Stimulated activated CD4-positive, alpha-beta T cell treated with anti-CD3 and anti-CD28 coated beads, Interleukin-4, amount 100 ng/mL, for 4 hours (primary cell): ENCODE results near the gene HMGN3.

Source experiments
- DNase-seq, 2 experiments: peaks; one replicate each; pipeline ENCODE4 v3.0.0-alpha.2; 2020

The HMGN3 gene

GRCh38 chr6:79232696-79233462 lies 1.6 kb downstream of the HMGN3 start:
- no peak for DNase-seq

- DNase-seq: no peak
Measured at GRCh38 chr6:79231666-79232065, 2.8 kb downstream of the HMGN3 start.

- no peak for DNase-seq
Measured at GRCh38 chr6:79231101-79231500, 3.4 kb downstream of the HMGN3 start.

- no peak for DNase-seq
Measured at GRCh38 chr6:79230149-79230548, 4.3 kb downstream of the HMGN3 start.

- no peak for DNase-seq
Measured at GRCh38 chr6:79227445-79227844, 7.0 kb downstream of the HMGN3 start.

GRCh38 chr6:79226660-79227059 lies 7.8 kb downstream of the HMGN3 start:
- no peak for DNase-seq

GRCh38 chr6:79225717-79226599 lies 8.5 kb downstream of the HMGN3 start:
- DNase-seq: no peak

- DNase-seq: no peak
Measured at GRCh38 chr6:79223611-79224404, 10.7 kb downstream of the HMGN3 start.

GRCh38 chr6:79215213-79215824 lies 19.2 kb downstream of the HMGN3 start:
- DNase-seq: no peak

GRCh38 chr6:79212859-79213258 lies 21.6 kb downstream of the HMGN3 start:
- DNase-seq: no peak

- DNase-seq: no peak
Measured at GRCh38 chr6:79208816-79209215, 25.7 kb downstream of the HMGN3 start.

GRCh38 chr6:79203753-79204253 lies 30.7 kb downstream of the HMGN3 start:
- no peak for DNase-seq

GRCh38 chr6:79202556-79202955 lies 31.9 kb downstream of the HMGN3 start:
- DNase-seq: no peak

GRCh38 chr6:79201983-79202382 lies 32.5 kb downstream of the HMGN3 start:
- DNase-seq: no peak

- no peak for DNase-seq
Measured at GRCh38 chr6:79201143-79201542, 33.3 kb downstream of the HMGN3 start.

GRCh38 chr6:79196912-79197311 lies 37.6 kb downstream of the HMGN3 start:
- no peak for DNase-seq

GRCh38 chr6:79193971-79194370 lies 40.5 kb downstream of the HMGN3 start:
- no peak for DNase-seq

- no peak for DNase-seq
Measured at GRCh38 chr6:79189760-79190350, 44.6 kb downstream of the HMGN3 start.

- DNase-seq: no peak
Measured at GRCh38 chr6:79188885-79189480, 45.5 kb downstream of the HMGN3 start.

- no peak for DNase-seq
Measured at GRCh38 chr6:79188107-79188506, 46.4 kb downstream of the HMGN3 start.

- DNase-seq: no peak
Measured at GRCh38 chr6:79186564-79186963, 47.9 kb downstream of the HMGN3 start.

- DNase-seq: no peak
Measured at GRCh38 chr6:79184641-79185040, 49.8 kb downstream of the HMGN3 start.
